ENCODE data around the gene OAF.

GRCh38 chr11:120209746-120210625 lies 846 bp upstream of the OAF start:
- TF ChIP-seq CTCF (IDR thresholded peaks at IDR 0.05; ENCODE audit: insufficient read depth, low read length), result no peak
- no peak for TF ChIP-seq REST (IDR thresholded peaks at IDR 0.05; ENCODE audit: insufficient replicate concordance, low read depth)
- TF ChIP-seq POLR2AphosphoS5 (IDR thresholded peaks at IDR 0.05; ENCODE audit: low read depth), result no peak
- TF ChIP-seq GABPA (IDR thresholded peaks at IDR 0.05; ENCODE audit: low read depth), result no peak
